SK-N-SH treated with all-trans-retinoic acid at 6 μM for 48 hours (cell line): ENCODE measurements around the gene ASAP2.

Source experiments
- ATAC-seq: fragments of 200-7000 bp; cut with Tn5 transposase; 3 replicates; pipeline ENCODE4 v1.9.1; 2020; ENCODE audit warnings: mild to moderate bottlenecking, moderate library complexity
- ARNTL ChIP-seq: fragments of 450-650 bp; formaldehyde crosslinking; IDR thresholded peaks from 2 replicates; pipeline ENCODE4 v1.5.0; 2020; ENCODE audit warnings: low read depth, mild to moderate bottlenecking, moderate library complexity, borderline replicate concordance
- BACH2 ChIP-seq: fragments of 250-450 bp; sonication (Bioruptor Pico); IDR thresholded peaks from 2 replicates; pipeline ENCODE4 v1.9.0; 2021; ENCODE audit warnings: mild to moderate bottlenecking, borderline replicate concordance
- CSDC2 ChIP-seq: fragments of 250-450 bp; sonication (Bioruptor Pico); IDR thresholded peaks from 2 replicates; pipeline ENCODE4 v1.5.0; 2020; ENCODE audit warnings: mild to moderate bottlenecking, moderate library complexity
- ISL1 ChIP-seq: fragments of 250-450 bp; sonication (Bioruptor Pico); IDR thresholded peaks from 2 replicates; pipeline ENCODE4 v2.1.2; 2022; ENCODE audit warnings: mild to moderate bottlenecking, moderate library complexity
- OSR1 ChIP-seq: fragments of 250-450 bp; sonication (Bioruptor Pico); IDR thresholded peaks from 2 replicates; pipeline ENCODE4 v1.8.0; 2022; ENCODE audit warnings: moderate library complexity, mild to moderate bottlenecking, inconsistent platforms
- PPARA ChIP-seq: fragments of 250-450 bp; sonication (Bioruptor Pico); IDR thresholded peaks from 2 replicates; pipeline ENCODE4 v1.5.0; 2020; ENCODE audit warnings: mild to moderate bottlenecking, borderline replicate concordance
- RARB ChIP-seq: fragments of 250-450 bp; sonication (Bioruptor Pico); IDR thresholded peaks from 2 replicates; pipeline ENCODE4 v1.8.0; 2021; ENCODE audit warnings: mild to moderate bottlenecking, moderate library complexity
- SNAI2 ChIP-seq: fragments of 250-450 bp; sonication (Bioruptor Pico); IDR thresholded peaks from 2 replicates; pipeline ENCODE4 v1.5.0; 2020; ENCODE audit warnings: mild to moderate bottlenecking, moderate library complexity
- TCF4 ChIP-seq: fragments of 250-450 bp; sonication (Bioruptor Pico); IDR thresholded peaks from 2 replicates; pipeline ENCODE4 v1.8.0; 2021; ENCODE audit warnings: mild to moderate bottlenecking, moderate library complexity, borderline replicate concordance
- TOX ChIP-seq: fragments of 250-450 bp; sonication (Bioruptor Pico); IDR thresholded peaks from 2 replicates; pipeline ENCODE4 v1.8.0; 2021; ENCODE audit warnings: mild to moderate bottlenecking, moderate library complexity, borderline replicate concordance
- ZFP3 ChIP-seq: fragments of 250-450 bp; sonication (Bioruptor Pico); IDR thresholded peaks from 2 replicates; pipeline ENCODE4 v1.5.0; 2020; ENCODE audit warnings: mild to moderate bottlenecking, moderate library complexity
- ZNF565 ChIP-seq: fragments of 450-650 bp; formaldehyde crosslinking; conservative IDR thresholded peaks from 2 replicates; pipeline ENCODE4 v1.5.0; 2020; ENCODE audit warnings: low read depth, mild to moderate bottlenecking, moderate library complexity
- ZNF70 ChIP-seq: fragments of 450-650 bp; formaldehyde crosslinking; IDR thresholded peaks from 2 replicates; pipeline ENCODE4 v1.5.0; 2020; ENCODE audit warnings: mild to moderate bottlenecking, moderate library complexity
- ZNF8 ChIP-seq: fragments of 450-650 bp; formaldehyde crosslinking; IDR thresholded peaks from 2 replicates; pipeline ENCODE4 v1.5.0; 2020; ENCODE audit warnings: mild to moderate bottlenecking, moderate library complexity
- TF ChIP-seq, protein P1 (sequence below): fragments of 250-450 bp; sonication (Bioruptor Pico); IDR thresholded peaks from 2 replicates; pipeline ENCODE4 v1.5.0; 2020; ENCODE audit warnings: mild to moderate bottlenecking, moderate library complexity
- TF ChIP-seq, protein P2 (sequence below): fragments of 250-450 bp; sonication (Bioruptor Pico); IDR thresholded peaks from 2 replicates; pipeline ENCODE4 v1.5.1; 2021; ENCODE audit warnings: mild to moderate bottlenecking, moderate library complexity
- TF ChIP-seq, protein P3 (sequence below): fragments of 250-450 bp; sonication (Bioruptor Pico); IDR thresholded peaks from 2 replicates; pipeline ENCODE4 v1.5.1; 2020; ENCODE audit warnings: low read depth, mild to moderate bottlenecking, moderate library complexity
- TF ChIP-seq, protein P4 (sequence below): fragments of 250-450 bp; sonication (Bioruptor Pico); IDR thresholded peaks from 2 replicates; pipeline ENCODE4 v1.8.0; 2021; ENCODE audit warnings: low read depth, mild to moderate bottlenecking, moderate library complexity, borderline replicate concordance

The ASAP2 gene

DNA sequence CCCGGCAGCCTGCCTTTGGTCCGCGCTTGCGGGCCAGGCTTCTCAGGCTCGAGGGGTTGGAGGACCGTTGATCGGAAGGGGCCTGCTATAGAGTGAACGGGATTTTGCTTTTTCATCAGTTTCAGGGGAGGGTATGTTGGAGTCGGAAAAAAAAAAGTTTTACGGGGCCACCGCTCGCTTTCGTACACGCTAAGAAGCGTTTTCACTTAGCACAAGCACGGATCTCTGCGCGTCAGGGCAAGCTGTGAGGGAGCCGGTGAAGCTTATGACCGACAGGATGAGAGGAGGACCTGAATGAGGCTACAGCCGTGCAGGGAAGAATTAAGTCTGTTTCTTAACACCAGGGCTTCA is 217.3 kb downstream of the ASAP2 start:
- peak; percentile 12 for ATAC-seq
- TF ChIP-seq ISL1 (no peak), BACH2 (CRISPR knock-in tag) (no peak), OSR1 (CRISPR knock-in tag) (no peak), SNAI2 (CRISPR knock-in tag) (no peak), ZNF70 (no peak), ZNF8 (CRISPR knock-in tag) (no peak), ARNTL (CRISPR knock-in tag) (no peak), PPARA (CRISPR knock-in tag) (no peak), CSDC2 (no peak)
- TF ChIP-seq, protein P1, sequence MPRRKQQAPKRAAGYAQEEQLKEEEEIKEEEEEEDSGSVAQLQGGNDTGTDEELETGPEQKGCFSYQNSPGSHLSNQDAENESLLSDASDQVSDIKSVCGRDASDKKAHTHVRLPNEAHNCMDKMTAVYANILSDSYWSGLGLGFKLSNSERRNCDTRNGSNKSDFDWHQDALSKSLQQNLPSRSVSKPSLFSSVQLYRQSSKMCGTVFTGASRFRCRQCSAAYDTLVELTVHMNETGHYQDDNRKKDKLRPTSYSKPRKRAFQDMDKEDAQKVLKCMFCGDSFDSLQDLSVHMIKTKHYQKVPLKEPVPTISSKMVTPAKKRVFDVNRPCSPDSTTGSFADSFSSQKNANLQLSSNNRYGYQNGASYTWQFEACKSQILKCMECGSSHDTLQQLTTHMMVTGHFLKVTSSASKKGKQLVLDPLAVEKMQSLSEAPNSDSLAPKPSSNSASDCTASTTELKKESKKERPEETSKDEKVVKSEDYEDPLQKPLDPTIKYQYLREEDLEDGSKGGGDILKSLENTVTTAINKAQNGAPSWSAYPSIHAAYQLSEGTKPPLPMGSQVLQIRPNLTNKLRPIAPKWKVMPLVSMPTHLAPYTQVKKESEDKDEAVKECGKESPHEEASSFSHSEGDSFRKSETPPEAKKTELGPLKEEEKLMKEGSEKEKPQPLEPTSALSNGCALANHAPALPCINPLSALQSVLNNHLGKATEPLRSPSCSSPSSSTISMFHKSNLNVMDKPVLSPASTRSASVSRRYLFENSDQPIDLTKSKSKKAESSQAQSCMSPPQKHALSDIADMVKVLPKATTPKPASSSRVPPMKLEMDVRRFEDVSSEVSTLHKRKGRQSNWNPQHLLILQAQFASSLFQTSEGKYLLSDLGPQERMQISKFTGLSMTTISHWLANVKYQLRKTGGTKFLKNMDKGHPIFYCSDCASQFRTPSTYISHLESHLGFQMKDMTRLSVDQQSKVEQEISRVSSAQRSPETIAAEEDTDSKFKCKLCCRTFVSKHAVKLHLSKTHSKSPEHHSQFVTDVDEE (CRISPR knock-in tag), result no peak
- TF ChIP-seq, protein P2, sequence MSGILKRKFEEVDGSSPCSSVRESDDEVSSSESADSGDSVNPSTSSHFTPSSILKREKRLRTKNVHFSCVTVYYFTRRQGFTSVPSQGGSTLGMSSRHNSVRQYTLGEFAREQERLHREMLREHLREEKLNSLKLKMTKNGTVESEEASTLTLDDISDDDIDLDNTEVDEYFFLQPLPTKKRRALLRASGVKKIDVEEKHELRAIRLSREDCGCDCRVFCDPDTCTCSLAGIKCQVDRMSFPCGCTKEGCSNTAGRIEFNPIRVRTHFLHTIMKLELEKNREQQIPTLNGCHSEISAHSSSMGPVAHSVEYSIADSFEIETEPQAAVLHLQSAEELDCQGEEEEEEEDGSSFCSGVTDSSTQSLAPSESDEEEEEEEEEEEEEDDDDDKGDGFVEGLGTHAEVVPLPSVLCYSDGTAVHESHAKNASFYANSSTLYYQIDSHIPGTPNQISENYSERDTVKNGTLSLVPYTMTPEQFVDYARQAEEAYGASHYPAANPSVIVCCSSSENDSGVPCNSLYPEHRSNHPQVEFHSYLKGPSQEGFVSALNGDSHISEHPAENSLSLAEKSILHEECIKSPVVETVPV (CRISPR knock-in tag), result no peak
- TF ChIP-seq, protein P3, sequence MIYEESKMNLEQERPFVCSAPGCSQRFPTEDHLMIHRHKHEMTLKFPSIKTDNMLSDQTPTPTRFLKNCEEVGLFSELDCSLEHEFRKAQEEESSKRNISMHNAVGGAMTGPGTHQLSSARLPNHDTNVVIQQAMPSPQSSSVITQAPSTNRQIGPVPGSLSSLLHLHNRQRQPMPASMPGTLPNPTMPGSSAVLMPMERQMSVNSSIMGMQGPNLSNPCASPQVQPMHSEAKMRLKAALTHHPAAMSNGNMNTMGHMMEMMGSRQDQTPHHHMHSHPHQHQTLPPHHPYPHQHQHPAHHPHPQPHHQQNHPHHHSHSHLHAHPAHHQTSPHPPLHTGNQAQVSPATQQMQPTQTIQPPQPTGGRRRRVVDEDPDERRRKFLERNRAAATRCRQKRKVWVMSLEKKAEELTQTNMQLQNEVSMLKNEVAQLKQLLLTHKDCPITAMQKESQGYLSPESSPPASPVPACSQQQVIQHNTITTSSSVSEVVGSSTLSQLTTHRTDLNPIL (CRISPR knock-in tag), result no peak

DNA sequence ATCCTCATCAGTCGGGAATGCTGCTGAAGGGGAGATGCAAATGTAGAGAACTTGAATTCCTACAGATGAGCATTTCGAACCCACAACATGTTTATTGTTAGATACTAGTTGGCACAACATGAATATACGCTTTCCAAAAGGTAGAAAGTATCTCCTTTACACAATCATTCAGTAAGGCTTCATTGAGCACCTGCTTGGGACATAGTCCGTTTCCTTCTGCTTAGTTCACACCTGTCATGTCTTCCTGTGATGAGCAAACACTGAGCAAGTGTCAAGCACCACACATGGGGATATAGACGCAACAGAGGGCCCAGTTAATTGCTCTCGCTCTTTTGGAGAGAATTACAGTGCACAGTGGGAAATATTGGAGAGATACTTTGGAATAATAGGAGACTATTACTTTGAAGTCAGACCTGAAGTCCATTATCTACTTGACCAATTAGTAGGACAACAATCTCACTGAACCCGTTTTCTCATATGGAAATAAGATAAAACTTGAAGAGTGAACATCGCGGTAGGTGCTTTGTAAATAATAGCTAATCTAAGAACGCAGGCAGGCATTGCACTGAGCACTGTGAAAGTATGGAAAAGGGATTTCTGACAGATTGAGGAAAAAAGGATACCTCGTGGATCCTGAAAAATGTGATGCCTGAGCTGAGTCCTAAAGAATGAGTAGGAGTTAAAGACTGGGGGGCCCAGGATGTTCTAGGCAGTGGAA is 218.0 kb downstream of the ASAP2 start:
- no peak for ATAC-seq
- TF ChIP-seq ZNF565 (no peak), ZNF70 (no peak), BACH2 (CRISPR knock-in tag) (no peak), TCF4 (CRISPR knock-in tag) (no peak)
- TF ChIP-seq, protein P2 (CRISPR knock-in tag), result no peak
- TF ChIP-seq, protein P4, sequence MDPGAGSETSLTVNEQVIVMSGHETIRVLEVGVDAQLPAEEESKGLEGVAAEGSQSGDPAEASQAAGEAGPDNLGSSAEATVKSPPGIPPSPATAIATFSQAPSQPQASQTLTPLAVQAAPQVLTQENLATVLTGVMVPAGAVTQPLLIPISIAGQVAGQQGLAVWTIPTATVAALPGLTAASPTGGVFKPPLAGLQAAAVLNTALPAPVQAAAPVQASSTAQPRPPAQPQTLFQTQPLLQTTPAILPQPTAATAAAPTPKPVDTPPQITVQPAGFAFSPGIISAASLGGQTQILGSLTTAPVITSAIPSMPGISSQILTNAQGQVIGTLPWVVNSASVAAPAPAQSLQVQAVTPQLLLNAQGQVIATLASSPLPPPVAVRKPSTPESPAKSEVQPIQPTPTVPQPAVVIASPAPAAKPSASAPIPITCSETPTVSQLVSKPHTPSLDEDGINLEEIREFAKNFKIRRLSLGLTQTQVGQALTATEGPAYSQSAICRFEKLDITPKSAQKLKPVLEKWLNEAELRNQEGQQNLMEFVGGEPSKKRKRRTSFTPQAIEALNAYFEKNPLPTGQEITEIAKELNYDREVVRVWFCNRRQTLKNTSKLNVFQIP (CRISPR knock-in tag), result no peak
- TF ChIP-seq, all 23 proteins: peak for 0

DNA sequence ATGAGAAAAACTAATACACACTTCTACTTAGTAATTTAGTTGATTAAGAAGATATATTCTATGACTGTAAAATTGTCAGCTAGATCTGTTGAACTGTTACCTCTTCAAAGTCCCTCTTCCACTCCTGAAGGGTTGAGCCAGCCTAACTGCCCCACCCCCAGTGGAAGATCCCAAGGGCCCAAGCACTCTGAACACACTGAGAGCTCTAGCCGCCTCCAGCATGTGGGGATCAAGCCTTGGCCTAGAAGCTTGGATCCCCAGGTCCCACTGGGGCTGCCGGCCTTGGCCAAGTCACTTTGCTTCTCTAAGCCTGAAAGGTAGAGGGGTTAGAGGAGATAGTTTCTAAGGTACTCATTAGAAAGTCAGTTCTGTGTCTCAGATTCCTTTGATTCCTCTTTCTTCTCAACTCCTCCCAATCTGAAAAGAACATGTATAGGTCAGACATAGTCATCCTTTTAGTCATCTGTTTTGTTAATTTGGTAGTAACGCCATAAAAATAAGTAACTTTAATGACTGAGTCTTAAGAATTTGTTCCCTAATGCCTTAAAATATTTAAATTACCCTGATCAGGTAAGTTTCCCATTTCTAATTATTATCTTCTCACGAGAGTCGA is 222.5 kb downstream of the ASAP2 start:
- ATAC-seq, result no peak
- TF ChIP-seq BACH2 (CRISPR knock-in tag) (no peak), RARB (no peak), CSDC2 (no peak), ARNTL (CRISPR knock-in tag) (no peak), ZFP3 (CRISPR knock-in tag) (no peak), ISL1 (no peak), TOX (no peak)
- TF ChIP-seq, protein P3 (CRISPR knock-in tag), result no peak
- TF ChIP-seq, all 23 proteins: peak for 0
